Osteoblast (primary cell): Measurements from ENCODE around the gene GSTP1. TPM values are rescaled to one million over a fixed set of nuclear protein-coding genes. Genes with fewer than 3 reads are reported as not detected.

ENCODE experiments used
- DNase-seq: peaks from one replicate; pipeline ENCODE4 v3.0.0; 2011; ENCODE audit warnings: low spot score, mixed read lengths; ENCODE audit not compliant: insufficient read length; ENCODE audit errors: missing footprints
- H2AFZ ChIP-seq: 2 replicates; pipeline ENCODE4 v1.6.0; 2011; ENCODE audit warnings: mild to moderate bottlenecking, low read length
- H3K27ac ChIP-seq: 2 replicates; pipeline ENCODE4 v1.5.1; 2011; ENCODE audit warnings: mild to moderate bottlenecking, low read depth, low read length, moderate library complexity
- H3K27me3 ChIP-seq: 2 replicates; pipeline ENCODE4 v1.6.0; 2012; ENCODE audit warnings: mild to moderate bottlenecking, control low read depth, inconsistent platforms, low read length, moderate library complexity; ENCODE audit not compliant: insufficient read depth
- H3K36me3 ChIP-seq: 2 replicates; pipeline ENCODE4 v1.5.1; 2011; ENCODE audit warnings: mild to moderate bottlenecking, low read length, control low read depth, moderate library complexity; ENCODE audit not compliant: insufficient read depth
- H3K4me1 ChIP-seq: 2 replicates; pipeline ENCODE4 v1.5.1; 2011; ENCODE audit warnings: mild to moderate bottlenecking, low read length, control low read depth, moderate library complexity; ENCODE audit not compliant: insufficient read depth
- H3K4me2 ChIP-seq: 2 replicates; pipeline ENCODE4 v1.6.0; 2011; ENCODE audit warnings: mild to moderate bottlenecking, low read length; ENCODE audit not compliant: insufficient read depth
- H3K4me3 ChIP-seq: fragments of 200-600 bp; sonication (generic); 3 replicates; pipeline ENCODE4 v1.5.1; 2012; ENCODE audit warnings: mild to moderate bottlenecking, low read length, inconsistent platforms; ENCODE audit not compliant: insufficient read depth
- H3K79me2 ChIP-seq: 2 replicates; pipeline ENCODE4 v1.6.0; 2012; ENCODE audit warnings: mild to moderate bottlenecking, low read length, control low read depth, inconsistent platforms; ENCODE audit not compliant: insufficient read depth
- H3K9me3 ChIP-seq: 2 replicates; pipeline ENCODE4 v1.5.1; 2011; ENCODE audit warnings: low read depth, low read length, control low read depth
- H4K20me1 ChIP-seq: 2 replicates; pipeline ENCODE4 v1.6.0; 2012; ENCODE audit warnings: mild to moderate bottlenecking, low read length, control low read depth; ENCODE audit not compliant: insufficient read depth
- CTCF ChIP-seq: IDR thresholded peaks from 2 replicates; pipeline ENCODE4 v1.5.1; 2011; ENCODE audit warnings: mild to moderate bottlenecking, low read depth, low read length, moderate library complexity; ENCODE audit errors: extremely low read depth
- total RNA-seq: library from RNA; depleted of rRNA; stranded (reverse); fragments of >200 nt; gene quantifications from 2 replicates; pipeline ENCODE4 v1.2.3, GENCODE V29; 2012

The GSTP1 gene
- total RNA-seq, 1 donor, result 465 TPM

- TF ChIP-seq CTCF, result no peak
- Histone ChIP-seq H2AFZ (no peak overlapping the region), H3K4me1 (no peaks in the 10 kb centered on the region), H3K27ac (no peak overlapping the region), H3K4me2 (no peak overlapping the region), H3K27me3 (no peaks in the 10 kb centered on the region), H3K36me3 (no peaks in the 10 kb centered on the region), H3K79me2 (no peaks in the 10 kb centered on the region), H3K4me3 (no peak overlapping the region), H4K20me1 (no peaks in the 10 kb centered on the region), H3K9me3 (peaks cover 1% of the 10 kb centered on the region)
- no peak for DNase-seq
Observed at GRCh38 chr11:67538823-67539505, 44.6 kb upstream of the GSTP1 start.

GRCh38 chr11:67539550-67539949 is 44.1 kb upstream of the GSTP1 start:
- no peak for TF ChIP-seq CTCF
- Histone ChIP-seq H3K4me2 (no peak overlapping the region), H3K27ac (no peak overlapping the region), H3K9me3 (no peaks in the 10 kb centered on the region), H3K4me1 (no peaks in the 10 kb centered on the region), H3K36me3 (no peaks in the 10 kb centered on the region), H3K27me3 (no peaks in the 10 kb centered on the region), H4K20me1 (no peaks in the 10 kb centered on the region), H3K4me3 (no peak overlapping the region), H2AFZ (no peak overlapping the region), H3K79me2 (no peaks in the 10 kb centered on the region)
- no peak for DNase-seq

- Histone ChIP-seq H2AFZ (no peak overlapping the region), H3K4me1 (no peaks in the 10 kb centered on the region), H3K9me3 (no peaks in the 10 kb centered on the region), H3K79me2 (no peaks in the 10 kb centered on the region), H3K27ac (no peak overlapping the region), H3K36me3 (no peaks in the 10 kb centered on the region), H3K27me3 (peaks cover 3% of the 10 kb centered on the region), H3K4me2 (no peak overlapping the region), H3K4me3 (no peak overlapping the region), H4K20me1 (no peaks in the 10 kb centered on the region)
- DNase-seq, result no peak
- no peak for TF ChIP-seq CTCF
Observed at GRCh38 chr11:67541198-67541597, 42.4 kb upstream of the GSTP1 start.

- no peak for DNase-seq
- Histone ChIP-seq H3K79me2 (no peaks in the 10 kb centered on the region), H3K27me3 (peaks cover 3% of the 10 kb centered on the region), H2AFZ (no peak overlapping the region), H3K36me3 (no peaks in the 10 kb centered on the region), H3K4me3 (no peak overlapping the region), H3K4me2 (no peak overlapping the region), H4K20me1 (no peaks in the 10 kb centered on the region), H3K27ac (no peak overlapping the region), H3K9me3 (no peaks in the 10 kb centered on the region), H3K4me1 (no peaks in the 10 kb centered on the region)
- no peak for TF ChIP-seq CTCF
Observed at GRCh38 chr11:67542169-67542568, 41.4 kb upstream of the GSTP1 start.
